Bronchial epithelial cell (primary cell): ENCODE results near the gene RABGAP1L. TPM values are rescaled to one million over a fixed set of nuclear protein-coding genes. Genes with fewer than 3 reads are reported as not detected.

ENCODE experiments used
- DNase-seq: peaks from one replicate; pipeline ENCODE4 v3.0.0-alpha.2; 2010; ENCODE audit warnings: low read depth
- FAIRE-seq: peaks from 2 replicates; lab custom pipeline; 2011; peaks lifted over from hg19 to GRCh38; lab: Jason Lieb, UNC
- H3K27me3 ChIP-seq: 2 replicates; pipeline ENCODE4 v1.5.1; 2011; ENCODE audit warnings: low read length; ENCODE audit not compliant: control insufficient read depth, insufficient read depth
- H3K36me3 ChIP-seq: 2 replicates; pipeline ENCODE4 v1.5.1; 2011; ENCODE audit warnings: low read length; ENCODE audit not compliant: control insufficient read depth, insufficient read depth
- H3K4me3 ChIP-seq: 2 replicates; pipeline ENCODE4 v1.5.1; 2011; ENCODE audit warnings: mild to moderate bottlenecking, low read depth, low read length, control low read depth
- total RNA-seq: library from RNA; depleted of rRNA; stranded (reverse); fragments of >200 nt; gene quantifications from 2 replicates; pipeline ENCODE4 v1.2.1, GENCODE V29; 2014
- TF ChIP-seq, protein P1 (sequence below): IDR thresholded peaks from 2 replicates; pipeline ENCODE4 v1.5.1; 2011; ENCODE audit warnings: mild to moderate bottlenecking, moderate library complexity, low read length, control low read depth, inconsistent platforms; ENCODE audit not compliant: insufficient read depth, severe bottlenecking

The RABGAP1L gene
- total RNA-seq, 1 donor from 2014 or later, result 37.4 TPM

GRCh38 chr1:174913225-174913903 lies 754.0 kb downstream of the RABGAP1L start:
- Histone ChIP-seq H3K4me3 (no peak overlapping the region), H3K27me3 (no peaks in the 10 kb centered on the region), H3K36me3 (no peaks in the 10 kb centered on the region)
- FAIRE-seq, result no peak
- TF ChIP-seq, protein P1, sequence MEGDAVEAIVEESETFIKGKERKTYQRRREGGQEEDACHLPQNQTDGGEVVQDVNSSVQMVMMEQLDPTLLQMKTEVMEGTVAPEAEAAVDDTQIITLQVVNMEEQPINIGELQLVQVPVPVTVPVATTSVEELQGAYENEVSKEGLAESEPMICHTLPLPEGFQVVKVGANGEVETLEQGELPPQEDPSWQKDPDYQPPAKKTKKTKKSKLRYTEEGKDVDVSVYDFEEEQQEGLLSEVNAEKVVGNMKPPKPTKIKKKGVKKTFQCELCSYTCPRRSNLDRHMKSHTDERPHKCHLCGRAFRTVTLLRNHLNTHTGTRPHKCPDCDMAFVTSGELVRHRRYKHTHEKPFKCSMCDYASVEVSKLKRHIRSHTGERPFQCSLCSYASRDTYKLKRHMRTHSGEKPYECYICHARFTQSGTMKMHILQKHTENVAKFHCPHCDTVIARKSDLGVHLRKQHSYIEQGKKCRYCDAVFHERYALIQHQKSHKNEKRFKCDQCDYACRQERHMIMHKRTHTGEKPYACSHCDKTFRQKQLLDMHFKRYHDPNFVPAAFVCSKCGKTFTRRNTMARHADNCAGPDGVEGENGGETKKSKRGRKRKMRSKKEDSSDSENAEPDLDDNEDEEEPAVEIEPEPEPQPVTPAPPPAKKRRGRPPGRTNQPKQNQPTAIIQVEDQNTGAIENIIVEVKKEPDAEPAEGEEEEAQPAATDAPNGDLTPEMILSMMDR, result no peak
- no peak for DNase-seq

GRCh38 chr1:174914991-174915390 lies 755.7 kb downstream of the RABGAP1L start:
- Histone ChIP-seq H3K27me3 (no peaks in the 10 kb centered on the region), H3K36me3 (no peaks in the 10 kb centered on the region), H3K4me3 (no peak overlapping the region)
- no peak for DNase-seq
- FAIRE-seq, result no peak
- TF ChIP-seq, protein P1, result no peak

DNA sequence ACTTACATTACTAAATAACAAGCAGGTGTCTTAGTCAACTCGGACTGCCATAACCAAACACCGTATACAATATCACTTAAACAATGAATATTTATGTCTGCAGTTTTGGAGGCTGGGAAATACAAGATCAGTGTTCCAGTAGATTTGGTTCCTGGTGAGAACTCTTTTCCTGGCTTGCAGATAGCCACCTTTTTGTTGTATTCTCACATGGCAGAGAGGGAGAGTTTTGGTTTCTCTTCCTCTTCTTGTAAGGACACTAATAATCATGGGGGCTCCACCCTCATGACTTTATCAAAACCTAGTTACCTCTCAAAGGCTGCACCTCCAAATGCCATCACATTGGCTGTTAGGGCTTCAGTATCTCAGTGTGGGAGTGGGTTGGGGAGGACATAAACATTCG lies 757.5 kb downstream of the RABGAP1L start:
- FAIRE-seq, result no peak

DNA sequence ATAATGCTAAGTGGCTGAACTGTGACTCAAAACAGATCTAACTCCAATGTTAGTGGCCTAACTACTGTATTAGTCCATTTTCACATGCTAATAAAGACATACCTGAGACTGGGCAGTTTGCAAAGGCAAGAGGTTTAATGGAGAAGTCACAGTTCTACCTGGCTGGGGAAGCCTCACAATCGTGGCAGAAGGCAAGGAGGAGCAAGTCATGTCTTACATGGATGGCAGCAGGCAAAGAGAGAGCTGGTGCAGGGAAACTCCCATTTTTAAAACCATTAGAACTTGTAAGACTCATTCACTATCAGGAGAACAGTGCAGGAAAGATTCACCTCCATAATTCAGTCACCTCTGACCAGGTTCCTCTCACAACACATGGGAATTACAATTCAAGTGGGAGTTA lies 760.8 kb downstream of the RABGAP1L start:
- TF ChIP-seq, protein P1, result no peak
- DNase-seq (no peak), FAIRE-seq (no peak)
- Histone ChIP-seq H3K36me3 (no peaks in the 10 kb centered on the region), H3K4me3 (no peak overlapping the region), H3K27me3 (no peaks in the 10 kb centered on the region)

More for the DNA sequence above, 757.5 kb downstream of the RABGAP1L start:
- TF ChIP-seq, protein P1, result no peak
- no peaks in the 10 kb centered on the region for H3K36me3 ChIP-seq
- no peak overlapping the region for H3K4me3 ChIP-seq
- H3K27me3 ChIP-seq, result no peaks in the 10 kb centered on the region
- no peak for DNase-seq

DNA sequence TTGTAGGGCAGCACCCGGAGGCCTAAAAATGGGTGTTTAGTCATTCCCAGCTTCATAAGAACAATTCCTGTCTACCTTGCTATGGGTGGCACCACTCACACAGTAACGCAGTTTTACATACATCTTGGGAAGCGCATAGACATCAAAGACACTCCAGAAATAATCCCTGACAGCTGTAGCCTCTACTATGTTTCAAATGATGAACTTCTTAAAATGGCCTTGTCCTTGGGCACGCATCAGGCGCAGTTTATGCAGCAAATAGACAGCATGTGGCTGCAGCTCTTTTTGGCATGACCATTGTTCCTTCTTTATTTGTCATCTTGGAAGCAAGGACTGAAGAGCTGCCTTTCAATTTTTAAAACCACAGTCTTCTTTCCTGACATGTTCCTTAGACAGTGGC lies 762.8 kb downstream of the RABGAP1L start:
- FAIRE-seq (no peak), DNase-seq (no peak)
- Histone ChIP-seq H3K4me3 (no peak overlapping the region), H3K36me3 (no peaks in the 10 kb centered on the region), H3K27me3 (no peaks in the 10 kb centered on the region)
- TF ChIP-seq, protein P1, result no peak

- Histone ChIP-seq H3K4me3 (no peak overlapping the region), H3K36me3 (no peaks in the 10 kb centered on the region), H3K27me3 (no peaks in the 10 kb centered on the region)
- FAIRE-seq (no peak), DNase-seq (no peak)
- TF ChIP-seq, protein P1, result no peak
These were observed 764.5 kb downstream of the RABGAP1L start for GRCh38 chr1:174923820-174924219.
